Psoas muscle (tissue), 8 donors: ENCODE measurements around the gene MAPK8. TPM values are rescaled to one million over a fixed set of nuclear protein-coding genes. Genes with fewer than 3 reads are reported as not detected.

Source experiments
- ATAC-seq, 4 donors: fragments of 200-7000 bp; cut with Tn5 transposase; one replicate each; pipeline ENCODE4 v1.9.1; 2020; ENCODE audit warnings: moderate library complexity in 3 of 4, mild to moderate bottlenecking in 2 of 4
- DNase-seq, 2 donors: peaks; one replicate each; pipeline ENCODE4 v3.0.0-alpha.2; 2020
- H3K27ac ChIP-seq: fragments of 200-600 bp; one replicate; pipeline ENCODE4 v1.8.0; 2022
- H3K27me3 ChIP-seq, 3 donors: fragments of 200-600 bp in 1 of 3; one replicate each; pipeline versions ENCODE4 v1.6.1 to v1.8.0; 2013 to 2022; ENCODE audit warnings: low read length in 2 of 3, mild to moderate bottlenecking in 2 of 3, moderate library complexity in 1 of 3; ENCODE audit not compliant: insufficient read depth in 3 of 3
- H3K36me3 ChIP-seq, 2 donors: fragments of 200-600 bp in 1 of 2; one replicate each; pipeline versions ENCODE4 v1.6.1 to v1.8.0; 2013 to 2022; ENCODE audit warnings: low read depth in 1 of 2, mild to moderate bottlenecking in 1 of 2, moderate library complexity in 1 of 2; ENCODE audit not compliant: insufficient read depth in 1 of 2
- H3K4me1 ChIP-seq: fragments of 200-600 bp; one replicate; pipeline ENCODE4 v1.8.0; 2022
- H3K4me3 ChIP-seq: fragments of 200-600 bp; one replicate; pipeline ENCODE4 v1.8.0; 2022; ENCODE audit warnings: mild to moderate bottlenecking
- H3K9me3 ChIP-seq: fragments of 200-600 bp; one replicate; pipeline ENCODE4 v1.8.0; 2022
- CTCF ChIP-seq: fragments of 200-600 bp; IDR thresholded peaks from one replicate; pipeline ENCODE4 v1.8.0; 2022; ENCODE audit warnings: antibody characterized with exemption
- WGBS, 3 donors: extraction: QIAGEN DNeasy Blood & Tissue Kit; methylation state at CpG; one replicate each; pipeline versions ENCODE4 v1.1.6 to v1.1.7; 2013; 5-methylcytosine and 5-hydroxymethylcytosine counted together
- intact Hi-C, 2 donors: fragments of 100-400 bp; cut with DNase I; formaldehyde crosslinking; loops; one replicate each; pipeline versions ENCODE4 v1.11.0 to v1.14.2; 2022
- polyA plus RNA-seq, 3 donors: library from polyadenylated mRNA; stranded (reverse); fragments of 200-250 nt; gene quantifications; one replicate each; pipeline ENCODE4 v1.2.3, GENCODE V29; 2013
- total RNA-seq, 4 donors: library from RNA; stranded (reverse); fragmentation: NEBNext Ultra II Directional in 2 of 4; extraction: Animal tissue kit (Norgen Biotek cat#: 25700) in 2 of 4; gene quantifications; one replicate each; pipeline versions ENCODE4 v1.2.1 to v1.2.4, GENCODE V29; 2021 to 2023
- donor health status: healthy with polysubstance abuse.
- donor health status: DM: no; HTN: no; CAD: no; lungs with moderate emphysema.
- donor health status: Bipolar disorder and iron deficiency.
- donor health status: healthy.
- donor health status: DM: yes; HTN: yes; CAD: no.
- donor health status: DM: no; HTN: no; CAD: no.
- donor health status: DM: no; HTN: no; CAD: no.
- donor health status: DM: yes; HTN: yes; CAD: no.

MAPK8 gene
- total and polyA plus RNA-seq, 7 donors, result 10.8 to 32.3 (median 24.3) TPM

- DNase-seq, result no peak
- no peak overlapping the region for H3K27ac ChIP-seq
- ATAC-seq, result no peak
- TF ChIP-seq CTCF, result no peak
- H3K36me3 ChIP-seq, result no peaks in the 10 kb centered on the region
- peaks cover 12% of the 10 kb centered on the region for H3K4me1 ChIP-seq
- intact Hi-C loops, result loop anchor here (2.0 to 10.0 kb wide), 3 partner anchors 15 to 135 kb away; no protein-coding TSS in a partner anchor
- H3K9me3 ChIP-seq, result no peaks in the 10 kb centered on the region
- no peak overlapping the region for H3K4me3 ChIP-seq
- no peaks in the 10 kb centered on the region for H3K27me3 ChIP-seq
Observed at GRCh38 chr10:48369501-48369900, 63.0 kb downstream of the MAPK8 start.

DNA sequence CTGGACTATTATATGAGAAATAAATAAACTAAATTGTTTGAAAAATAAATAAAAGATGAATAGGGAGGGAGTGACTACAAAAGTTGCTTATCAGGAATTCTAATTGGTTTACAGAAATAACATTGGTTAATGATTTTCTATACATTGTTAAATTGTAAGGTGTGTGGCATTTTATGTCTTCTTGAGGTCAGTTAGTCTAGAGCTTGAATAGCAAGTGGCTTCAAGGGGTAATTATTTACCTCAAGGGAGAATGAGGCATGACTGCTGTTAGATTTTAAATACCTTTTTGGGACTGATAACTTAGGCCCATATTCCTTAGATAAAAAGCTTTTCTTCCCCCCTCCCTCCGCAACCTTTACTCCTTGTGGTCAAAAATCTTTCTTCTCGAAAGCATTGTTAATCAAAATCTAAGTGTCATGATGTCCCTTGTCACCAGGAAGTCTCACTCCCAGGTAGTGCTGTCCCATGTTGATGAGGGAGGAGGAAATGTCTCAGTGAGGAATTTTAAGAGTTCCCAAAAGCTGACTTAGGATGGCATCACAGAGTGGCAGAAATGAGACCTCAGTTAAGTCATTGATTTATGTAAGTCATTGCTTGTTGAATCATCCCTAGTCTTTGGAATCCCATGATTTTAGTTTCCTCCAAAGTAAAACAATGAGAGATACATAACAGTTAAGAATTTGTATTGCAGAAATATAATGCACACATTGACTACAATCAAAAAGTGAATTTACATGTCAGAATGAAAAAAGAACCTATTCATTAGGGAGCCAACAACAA, 71.5 kb downstream of the MAPK8 start:
- no peak for DNase-seq
- intact Hi-C loops, result no loop called here
- no peak for ATAC-seq
- Histone ChIP-seq H3K4me1 (no peaks in the 10 kb centered on the region), H3K36me3 (no peaks in the 10 kb centered on the region), H3K4me3 (no peak overlapping the region), H3K9me3 (peaks cover 21% of the 10 kb centered on the region), H3K27ac (no peak overlapping the region), H3K27me3 (no peaks in the 10 kb centered on the region)
- 90 to 93% (median 90%) methylated on average over 2 of the region's 2 CpGs for WGBS, 3 donors
- no peak for TF ChIP-seq CTCF

DNA sequence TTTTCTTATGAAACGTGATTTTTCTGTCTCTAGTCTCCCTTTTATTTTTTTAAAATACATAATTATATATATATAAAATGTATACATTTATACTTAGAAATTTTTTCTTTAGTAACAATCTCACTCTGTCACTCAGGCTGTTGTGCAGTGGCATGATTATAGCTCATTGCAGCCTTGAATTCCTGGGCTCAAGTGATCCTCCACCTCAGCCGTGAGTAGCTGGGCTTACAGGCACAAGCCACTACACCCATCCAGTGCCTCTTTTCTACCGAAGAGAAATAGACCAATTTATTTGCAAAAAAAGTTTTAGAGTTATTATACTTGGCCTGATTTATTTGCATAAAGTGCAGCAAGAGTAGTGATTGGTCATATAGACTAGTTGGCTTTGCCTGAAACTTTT, 72.2 kb downstream of the MAPK8 start:
- no peak for DNase-seq
- 60 to 77% (median 73%) methylated on average over 3 of the region's 3 CpGs for WGBS, 3 donors
- Histone ChIP-seq H3K27me3 (no peaks in the 10 kb centered on the region), H3K4me1 (no peaks in the 10 kb centered on the region), H3K9me3 (peaks cover 21% of the 10 kb centered on the region), H3K27ac (no peak overlapping the region), H3K36me3 (no peaks in the 10 kb centered on the region), H3K4me3 (no peak overlapping the region)
- no peak for ATAC-seq
- intact Hi-C loops, result no loop called here
- TF ChIP-seq CTCF, result no peak

DNA sequence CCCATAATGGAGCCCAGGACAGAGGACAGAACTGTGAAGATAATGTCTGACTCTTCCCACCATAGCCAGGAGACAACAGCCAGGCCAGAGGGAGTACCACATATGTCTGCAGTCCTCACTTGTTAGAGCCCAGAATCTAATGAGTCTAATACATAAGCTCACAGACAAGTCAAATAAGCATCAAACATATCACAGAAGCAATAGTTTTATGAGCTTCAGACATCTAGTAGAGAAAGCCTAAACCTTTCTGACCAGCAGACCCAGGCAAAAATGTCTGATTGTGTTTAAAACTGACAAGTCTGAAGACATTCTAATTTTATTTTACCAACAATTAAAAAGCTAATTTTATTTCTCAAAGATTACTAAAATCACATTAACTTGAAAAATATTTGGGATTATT, 75.5 kb downstream of the MAPK8 start:
- H3K36me3 ChIP-seq, result no peaks in the 10 kb centered on the region
- no peak overlapping the region for H3K4me3 ChIP-seq
- intact Hi-C loops, result no loop called here
- peaks cover 15% of the 10 kb centered on the region for H3K9me3 ChIP-seq
- H3K27ac ChIP-seq, result no peak overlapping the region
- H3K4me1 ChIP-seq, result no peaks in the 10 kb centered on the region
- no peak for DNase-seq
- TF ChIP-seq CTCF, result no peak
- no peaks in the 10 kb centered on the region for H3K27me3 ChIP-seq
- ATAC-seq, result no peak

- ATAC-seq, result no peak
- no peak for TF ChIP-seq CTCF
- H3K27ac ChIP-seq, result no peak overlapping the region
- H3K27me3 ChIP-seq, result no peaks in the 10 kb centered on the region
- H3K36me3 ChIP-seq, result no peaks in the 10 kb centered on the region
- intact Hi-C loops, result no loop called here
- no peak for DNase-seq
- no peak overlapping the region for H3K4me3 ChIP-seq
- H3K4me1 ChIP-seq, result no peaks in the 10 kb centered on the region
- peaks cover 15% of the 10 kb centered on the region for H3K9me3 ChIP-seq
Observed at GRCh38 chr10:48382982-48383381, 76.5 kb downstream of the MAPK8 start.
